GM21576 (cell line): Measurements from ENCODE around the gene RETN.

Experiments
- ATAC-seq: cut with Tn5 transposase; IDR thresholded peaks from one replicate; pipeline ENCODE4 v1.9.1; 2021; ENCODE audit warnings: mild to moderate bottlenecking, moderate library complexity; ENCODE audit not compliant: unreplicated experiment

Gene RETN

DNA sequence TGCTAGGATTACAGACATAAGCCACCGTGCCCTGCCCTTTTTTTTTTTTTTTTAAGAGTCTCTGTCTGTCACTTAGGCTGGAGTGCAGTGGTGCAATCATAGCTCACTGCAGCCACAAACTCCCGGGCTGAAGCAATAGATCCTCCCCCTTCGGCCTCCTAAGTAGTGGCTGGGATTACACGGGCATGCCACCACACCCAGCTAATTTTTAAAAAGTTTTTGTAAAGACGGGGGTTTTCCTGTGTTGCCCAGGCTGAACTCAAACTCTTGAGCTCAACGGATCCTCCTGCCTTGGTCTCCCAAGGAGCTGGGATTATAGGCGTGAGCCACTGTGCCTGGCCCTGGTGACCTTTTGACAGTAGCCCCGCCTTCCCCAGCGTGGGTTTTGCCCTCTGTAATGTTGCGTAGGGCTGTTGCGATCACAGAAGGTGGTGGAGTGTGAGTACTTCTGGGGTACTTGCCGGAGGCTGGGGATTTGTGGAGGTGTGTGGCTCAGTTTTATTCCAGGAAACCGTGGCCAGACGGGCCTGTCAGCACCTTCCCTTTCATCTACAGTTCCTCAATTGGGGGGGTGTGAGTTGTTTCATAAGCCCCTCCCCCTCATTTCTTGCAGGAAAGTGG is 11.6 kb upstream of the RETN start:
- no peak for ATAC-seq

DNA sequence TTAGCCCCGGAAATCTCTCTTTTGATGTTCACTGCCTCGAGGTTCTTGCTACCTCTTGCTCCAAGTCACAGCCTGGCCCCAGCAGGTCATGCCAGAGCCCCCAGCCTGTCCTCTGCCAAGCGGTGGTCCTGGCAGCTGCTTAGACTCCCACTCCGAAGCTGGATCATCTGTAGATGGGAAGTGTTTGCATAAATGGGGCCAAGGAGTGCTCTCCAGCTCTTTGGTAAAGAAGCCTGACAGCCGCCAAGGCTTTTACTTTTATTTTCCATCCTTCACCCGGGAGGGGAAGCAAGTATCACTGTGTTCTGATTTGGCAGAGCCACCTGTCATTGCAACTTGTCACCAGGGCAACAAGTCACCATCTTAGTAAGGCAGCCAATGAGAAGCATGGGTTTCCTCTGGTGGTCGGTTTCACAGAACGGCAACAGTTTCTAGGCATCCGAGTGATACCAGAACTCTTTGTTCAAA is 10.6 kb upstream of the RETN start:
- ATAC-seq: peak; percentile 78

DNA sequence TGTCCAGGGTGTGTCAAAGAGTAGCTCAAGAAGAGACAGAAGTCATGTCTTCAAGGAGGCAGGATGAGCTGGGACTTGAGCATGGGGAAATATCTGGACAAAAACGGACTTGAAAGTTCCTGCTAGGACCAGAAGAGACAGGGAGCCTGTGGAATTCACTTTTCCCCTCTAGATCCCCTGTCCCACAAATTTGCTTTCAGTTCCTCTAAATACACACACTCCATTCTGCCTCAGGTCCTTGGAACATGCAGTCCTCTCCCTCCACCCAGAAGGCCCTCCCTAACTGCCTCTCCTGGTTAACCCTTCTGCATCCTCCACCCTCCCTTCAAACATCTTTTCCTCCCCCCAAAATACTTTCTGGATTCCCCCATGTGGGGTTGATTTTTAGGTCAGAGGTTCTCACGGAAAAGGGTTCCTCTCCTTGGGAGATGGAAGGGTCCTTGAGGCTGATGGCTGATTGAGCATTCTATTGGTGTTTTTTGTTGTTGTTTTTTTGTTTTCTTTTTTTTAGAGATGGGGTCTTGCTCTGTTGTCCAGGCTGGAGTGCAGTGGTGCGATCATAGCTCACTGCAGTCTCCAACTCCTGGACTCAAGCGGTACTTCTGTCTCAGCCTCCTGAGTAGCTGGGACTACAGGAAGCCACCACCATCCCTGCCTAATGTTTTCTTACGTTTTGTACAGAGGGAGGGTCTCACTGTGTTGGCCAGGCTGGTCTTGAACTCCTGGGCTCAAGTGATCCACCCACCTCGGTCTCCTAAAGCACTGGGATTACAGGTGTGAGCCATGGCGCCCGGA is 6.9 kb upstream of the RETN start:
- no peak for ATAC-seq

DNA sequence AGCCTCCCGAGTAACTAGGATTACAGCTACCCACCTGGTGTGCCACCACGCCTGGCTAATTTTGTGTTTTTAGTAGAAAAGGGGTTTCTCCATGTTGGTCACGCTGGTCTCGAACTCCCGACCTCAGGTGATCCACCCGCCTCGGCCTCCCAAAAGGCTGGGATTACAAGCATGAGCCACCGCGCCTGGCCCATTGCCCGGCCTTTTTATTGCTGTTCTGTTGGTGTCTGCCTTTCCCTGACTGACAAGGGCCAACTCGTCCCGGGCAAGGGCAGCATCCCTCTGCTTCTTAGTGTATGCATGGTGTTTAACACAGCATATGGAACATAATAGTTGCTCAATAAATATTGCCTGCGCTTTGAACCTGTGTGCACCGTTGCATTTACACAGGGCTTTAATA is 6.2 kb upstream of the RETN start:
- no peak for ATAC-seq

DNA sequence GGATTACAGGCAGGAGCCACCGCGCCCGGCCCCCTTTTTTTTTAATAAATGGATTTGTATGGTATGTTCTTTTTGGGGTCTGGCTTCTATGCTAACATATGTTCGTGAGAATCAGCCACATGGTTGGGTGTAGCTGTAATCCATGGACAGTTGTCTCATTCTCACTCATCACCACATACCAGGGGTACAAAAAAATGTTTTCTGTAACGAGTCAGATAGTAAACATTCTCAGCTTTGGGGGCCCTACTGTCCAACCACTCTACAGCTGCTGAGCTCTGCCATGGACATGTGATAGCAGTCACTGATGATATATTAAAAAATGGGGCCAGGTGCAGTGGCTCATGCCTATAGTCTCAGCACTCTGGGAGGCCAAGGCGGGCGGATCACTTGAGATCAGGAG is 5.1 kb upstream of the RETN start:
- no peak for ATAC-seq

DNA sequence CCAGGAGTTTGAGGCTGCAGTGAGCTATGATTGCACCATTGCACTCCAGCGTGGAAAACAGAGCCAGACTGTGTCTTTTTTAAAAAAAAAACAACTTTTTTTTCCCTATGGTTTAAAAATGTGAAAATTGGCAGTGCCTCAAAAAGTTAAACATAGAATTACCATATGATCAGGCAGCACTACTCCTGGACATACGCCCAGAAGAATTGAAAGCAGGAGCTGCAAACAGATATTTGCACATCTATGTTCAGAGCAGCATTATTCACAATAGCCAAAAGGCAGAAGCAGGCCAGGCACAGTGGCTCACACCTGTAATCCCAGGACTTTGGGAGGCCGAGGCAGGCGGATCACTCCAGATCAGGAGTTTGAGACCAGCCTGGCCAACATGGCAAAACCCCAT is 3.8 kb upstream of the RETN start:
- no peak for ATAC-seq

DNA sequence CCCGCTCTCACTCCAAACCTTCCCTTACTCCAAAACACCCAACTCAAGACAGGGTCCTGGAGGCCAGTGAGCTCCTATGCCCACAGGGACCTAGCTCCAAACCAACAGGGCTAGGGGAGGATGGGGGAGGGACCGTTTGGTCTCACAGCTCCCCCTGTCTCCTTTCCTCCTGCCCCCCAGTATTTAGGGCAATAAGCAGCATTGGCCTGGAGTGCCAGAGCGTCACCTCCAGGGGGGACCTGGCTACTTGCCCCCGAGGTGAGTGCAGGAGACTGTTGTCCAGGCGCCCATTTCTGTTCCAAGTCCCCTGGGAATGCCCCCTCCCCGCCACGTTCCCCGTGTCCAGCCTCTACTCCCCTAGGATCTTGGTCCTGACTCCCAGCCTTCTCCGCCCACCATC is 792 bp downstream of the RETN start:
- ATAC-seq: no peak

DNA sequence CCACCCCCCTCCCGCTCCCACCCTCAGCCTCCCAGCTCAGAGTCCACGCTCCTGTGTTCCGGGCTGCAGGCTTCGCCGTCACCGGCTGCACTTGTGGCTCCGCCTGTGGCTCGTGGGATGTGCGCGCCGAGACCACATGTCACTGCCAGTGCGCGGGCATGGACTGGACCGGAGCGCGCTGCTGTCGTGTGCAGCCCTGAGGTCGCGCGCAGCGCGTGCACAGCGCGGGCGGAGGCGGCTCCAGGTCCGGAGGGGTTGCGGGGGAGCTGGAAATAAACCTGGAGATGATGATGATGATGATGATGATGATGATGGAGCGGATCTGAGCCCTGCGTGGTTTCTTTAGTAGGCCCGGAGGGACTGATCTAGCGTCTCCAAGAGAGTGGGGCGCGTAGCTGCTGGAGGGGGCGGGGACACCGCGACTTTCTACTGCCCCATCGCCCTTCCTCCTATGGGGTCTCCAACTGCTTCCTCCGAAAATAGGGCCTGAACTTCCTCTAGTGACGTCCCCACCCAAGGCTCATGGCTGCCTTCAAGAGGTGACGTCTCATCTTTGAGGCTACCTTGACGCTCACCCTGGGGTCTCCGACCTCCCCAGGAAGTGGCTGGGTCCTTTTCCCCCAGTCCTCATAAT is 1.4 kb downstream of the RETN start:
- no peak for ATAC-seq

DNA sequence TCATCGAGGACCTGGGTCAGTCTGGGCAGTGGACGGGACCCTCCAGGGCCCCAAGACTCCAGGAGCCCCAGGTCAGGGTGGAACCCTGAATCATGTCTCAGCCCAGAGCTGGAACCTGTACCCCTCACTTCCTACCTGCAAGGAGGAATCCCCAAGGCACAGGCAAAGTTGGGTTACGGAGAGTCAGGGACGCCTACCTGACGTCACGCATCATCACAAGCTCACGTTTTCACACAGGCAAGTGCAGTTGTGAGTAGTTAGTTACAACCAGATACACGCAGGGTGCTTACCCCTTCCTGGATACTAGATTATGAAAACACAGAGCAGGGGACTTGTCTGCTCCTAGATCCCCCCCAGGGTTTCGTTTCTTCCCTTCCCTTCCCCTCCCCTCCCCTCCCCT is 1.9 kb downstream of the RETN start:
- ATAC-seq: no peak

DNA sequence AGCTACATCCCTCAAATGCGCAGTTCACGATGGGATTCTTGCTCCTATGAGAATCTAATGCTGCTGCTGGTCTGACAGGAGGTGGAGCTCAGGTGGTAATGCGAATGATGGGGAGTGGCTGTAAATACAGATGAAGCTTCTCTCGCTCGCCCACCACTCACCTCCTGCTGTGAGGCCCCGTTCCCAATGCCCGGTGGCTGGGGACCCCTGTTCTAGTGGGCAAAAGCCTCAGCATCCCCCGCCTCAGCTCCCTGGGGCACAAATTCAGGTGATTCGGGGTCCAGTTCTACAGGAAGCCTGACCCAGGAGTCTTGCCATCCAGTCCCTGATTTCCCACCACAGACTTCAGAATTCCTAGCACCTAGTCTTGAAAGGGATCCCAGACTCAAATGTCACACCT is 3.7 kb downstream of the RETN start:
- no peak for ATAC-seq

DNA sequence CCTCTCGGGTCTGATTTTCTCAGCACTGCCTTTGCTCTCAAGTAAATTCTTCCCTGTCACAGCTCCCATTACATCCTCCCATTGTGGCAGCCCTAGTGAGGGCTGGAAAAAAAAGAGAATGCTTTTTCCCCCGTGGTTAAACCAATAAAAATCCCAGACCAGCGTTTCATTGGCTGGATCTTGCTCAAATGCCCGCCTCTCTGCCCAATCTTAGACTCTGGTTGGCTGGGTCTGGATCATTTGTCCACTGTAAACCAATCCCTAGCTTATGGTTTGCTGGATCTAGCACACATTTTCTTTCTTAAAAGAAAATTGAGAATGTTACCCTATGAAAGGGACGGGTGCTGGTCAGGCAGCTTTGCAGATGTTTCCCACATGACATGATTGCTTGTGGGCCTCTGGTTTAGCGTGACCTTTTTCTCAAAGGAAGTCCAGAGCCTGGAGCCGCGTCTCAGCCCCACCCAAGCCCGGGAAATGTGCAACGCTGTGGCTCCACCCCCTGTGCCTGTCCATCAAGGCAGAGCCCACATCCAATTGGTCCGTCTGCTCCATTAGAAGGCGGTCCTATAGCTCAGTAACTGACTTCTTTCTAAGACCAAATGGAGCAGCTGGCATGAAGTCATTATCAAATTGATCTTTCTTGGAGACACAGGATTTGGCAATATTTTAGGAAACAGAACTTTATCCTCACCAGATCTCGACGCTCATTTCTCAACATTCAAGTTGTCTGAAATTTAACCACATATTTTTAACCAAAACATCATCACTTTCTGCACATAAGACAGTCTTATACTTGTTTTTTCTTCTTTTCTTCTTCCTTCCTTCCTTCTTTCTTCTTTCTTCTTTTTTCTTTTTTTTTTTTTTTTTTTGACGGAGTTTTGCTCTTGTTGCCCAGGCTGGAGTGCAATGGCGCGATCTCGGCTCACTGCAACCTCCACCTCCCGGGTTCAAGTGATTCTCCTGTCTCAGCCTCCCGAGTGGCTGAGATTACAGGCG is 5.5 kb downstream of the RETN start:
- ATAC-seq: no peak

DNA sequence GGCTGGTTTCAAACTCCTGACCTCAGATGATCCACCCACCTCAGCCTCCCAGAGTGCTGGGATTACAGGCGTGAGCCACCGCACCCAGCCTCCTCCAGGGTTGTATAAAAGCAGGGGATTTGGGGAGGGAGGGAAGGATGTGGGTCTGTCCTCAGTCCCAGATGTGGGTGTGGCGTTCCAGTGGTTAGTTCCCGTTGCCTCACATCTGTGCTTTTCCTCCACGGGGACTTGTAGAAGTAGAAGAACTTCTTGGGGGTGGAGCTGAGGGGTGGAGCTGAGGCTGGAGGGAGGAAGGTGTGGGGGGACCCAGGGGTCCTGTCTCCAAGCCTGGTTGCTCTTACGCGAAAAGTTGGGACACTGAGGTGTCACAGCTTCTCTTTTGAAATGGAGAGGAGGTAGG is 7.5 kb downstream of the RETN start:
- no peak for ATAC-seq

DNA sequence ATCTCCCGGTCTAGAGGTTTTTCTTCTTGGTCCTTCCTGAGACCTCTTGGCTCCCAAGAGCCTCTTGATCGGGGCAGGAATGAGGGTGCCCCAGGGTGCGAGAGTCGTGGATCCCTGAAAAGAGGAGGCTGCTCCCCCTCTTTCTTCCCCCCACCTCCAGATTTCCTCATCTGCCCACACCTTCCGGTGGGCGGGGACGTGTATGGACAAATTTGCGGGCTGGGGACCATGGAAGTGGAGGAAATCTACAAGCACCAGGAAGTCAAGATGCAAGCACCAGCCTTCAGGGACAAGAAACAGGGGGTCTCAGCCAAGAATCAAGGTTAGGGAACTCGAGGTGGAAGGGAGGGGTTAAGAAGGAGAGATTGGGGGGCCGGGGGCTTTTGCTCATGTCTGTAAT is 8.0 kb downstream of the RETN start, which contains the start of gene MCEMP1:
Gene MCEMP1 (plus strand): TSS at position 237 of the 400 bp plus-strand sequence. CDS start 31 bp downstream, at position 268.
- no peak for ATAC-seq

DNA sequence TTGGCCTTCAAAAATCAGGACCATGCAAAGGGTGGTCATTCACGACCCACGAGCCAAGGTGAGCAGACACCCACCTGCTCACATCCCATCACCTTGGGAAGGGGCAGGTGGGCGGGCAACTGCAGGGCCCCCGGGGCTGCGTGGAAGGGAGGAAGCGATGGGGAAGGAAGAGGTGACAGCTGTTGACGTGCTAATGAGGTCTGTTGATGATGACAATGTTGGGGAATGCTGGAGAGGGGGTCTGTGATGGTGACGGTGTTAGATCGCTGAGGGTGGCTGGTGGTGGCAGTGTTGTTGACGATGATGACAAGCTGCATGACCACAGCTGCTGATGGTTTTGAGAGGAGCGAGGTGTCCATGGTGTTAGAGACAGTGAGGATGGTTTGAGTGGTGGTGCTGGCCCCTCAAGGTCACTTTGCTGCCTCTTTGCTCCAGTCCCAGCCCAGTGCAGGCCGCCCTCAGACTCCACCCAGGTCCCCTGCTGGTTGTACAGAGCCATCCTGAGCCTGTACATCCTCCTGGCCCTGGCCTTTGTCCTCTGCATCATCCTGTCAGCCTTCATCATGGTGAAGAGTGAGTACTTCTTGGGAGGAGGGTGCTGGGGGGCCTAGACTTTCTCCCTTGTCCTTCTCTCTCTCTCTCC is 8.9 kb downstream of the RETN start:
- ATAC-seq: no peak

DNA sequence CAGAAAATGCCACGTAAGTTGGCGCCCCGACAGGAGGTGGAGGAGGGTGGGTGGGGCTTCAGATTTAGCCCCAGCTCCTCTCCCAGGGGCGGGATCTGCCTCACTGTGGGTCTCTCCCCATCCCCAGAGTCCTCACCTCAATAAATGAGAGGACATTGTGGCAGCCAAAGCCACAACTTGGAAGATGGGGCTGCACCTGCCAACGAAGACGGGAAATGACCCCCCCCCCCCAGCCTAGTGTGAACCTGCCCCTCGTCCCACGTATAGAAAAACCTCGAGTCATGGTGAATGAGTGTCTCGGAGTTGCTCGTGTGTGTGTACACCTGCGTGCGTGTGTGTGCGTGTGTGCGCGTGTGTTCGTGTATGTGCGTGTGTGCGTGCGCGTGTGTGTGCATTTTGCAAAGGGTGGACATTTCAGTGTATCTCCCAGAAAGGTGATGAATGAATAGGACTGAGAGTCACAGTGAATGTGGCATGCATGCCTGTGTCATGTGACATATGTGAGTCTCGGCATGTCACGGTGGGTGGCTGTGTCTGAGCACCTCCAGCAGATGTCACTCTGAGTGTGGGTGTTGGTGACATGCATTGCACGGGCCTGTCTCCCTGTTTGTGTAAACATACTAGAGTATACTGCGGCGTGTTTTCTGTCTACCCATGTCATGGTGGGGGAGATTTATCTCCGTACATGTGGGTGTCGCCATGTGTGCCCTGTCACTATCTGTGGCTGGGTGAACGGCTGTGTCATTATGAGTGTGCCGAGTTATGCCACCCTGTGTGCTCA is 10.3 kb downstream of the RETN start:
- ATAC-seq: no peak

DNA sequence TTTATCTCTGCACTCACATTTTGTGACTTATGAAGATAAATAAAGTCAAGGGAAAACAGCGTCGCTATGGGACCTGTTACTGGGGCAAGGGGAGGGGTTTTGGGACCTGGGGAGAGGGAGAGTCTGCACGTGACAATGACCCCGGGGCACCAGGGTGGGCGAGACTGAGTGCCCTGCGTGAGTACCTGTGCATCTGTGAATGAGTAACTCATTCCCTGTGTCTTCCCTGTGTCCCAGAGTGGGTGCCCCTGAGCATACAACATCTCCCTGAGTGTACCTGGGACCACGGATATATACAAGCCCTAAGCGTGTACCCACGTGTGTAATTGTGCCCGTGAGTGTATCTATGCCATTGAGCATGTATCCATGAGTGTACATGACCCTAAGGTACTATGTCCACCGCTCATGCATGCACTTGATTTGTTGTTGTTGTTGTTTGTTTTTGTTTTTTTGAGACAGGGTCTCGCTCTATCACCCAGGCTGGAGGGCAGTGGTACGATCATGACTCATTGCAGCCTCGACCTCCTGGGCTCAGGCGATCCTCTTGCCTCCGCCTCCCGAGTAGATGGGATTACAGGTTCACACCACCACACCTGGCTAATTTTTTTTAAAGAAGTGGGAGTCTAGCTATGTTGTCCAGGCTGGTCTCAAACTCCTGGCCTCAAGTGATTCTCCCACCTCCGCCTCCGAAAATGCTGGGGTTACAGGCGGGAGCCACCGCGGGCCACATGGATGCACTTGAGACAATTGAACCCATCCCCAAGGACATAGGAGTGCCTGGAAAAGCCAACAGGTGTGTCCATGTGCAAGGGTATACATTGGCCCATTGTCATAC is 11.1 kb downstream of the RETN start:
- no peak for ATAC-seq

DNA sequence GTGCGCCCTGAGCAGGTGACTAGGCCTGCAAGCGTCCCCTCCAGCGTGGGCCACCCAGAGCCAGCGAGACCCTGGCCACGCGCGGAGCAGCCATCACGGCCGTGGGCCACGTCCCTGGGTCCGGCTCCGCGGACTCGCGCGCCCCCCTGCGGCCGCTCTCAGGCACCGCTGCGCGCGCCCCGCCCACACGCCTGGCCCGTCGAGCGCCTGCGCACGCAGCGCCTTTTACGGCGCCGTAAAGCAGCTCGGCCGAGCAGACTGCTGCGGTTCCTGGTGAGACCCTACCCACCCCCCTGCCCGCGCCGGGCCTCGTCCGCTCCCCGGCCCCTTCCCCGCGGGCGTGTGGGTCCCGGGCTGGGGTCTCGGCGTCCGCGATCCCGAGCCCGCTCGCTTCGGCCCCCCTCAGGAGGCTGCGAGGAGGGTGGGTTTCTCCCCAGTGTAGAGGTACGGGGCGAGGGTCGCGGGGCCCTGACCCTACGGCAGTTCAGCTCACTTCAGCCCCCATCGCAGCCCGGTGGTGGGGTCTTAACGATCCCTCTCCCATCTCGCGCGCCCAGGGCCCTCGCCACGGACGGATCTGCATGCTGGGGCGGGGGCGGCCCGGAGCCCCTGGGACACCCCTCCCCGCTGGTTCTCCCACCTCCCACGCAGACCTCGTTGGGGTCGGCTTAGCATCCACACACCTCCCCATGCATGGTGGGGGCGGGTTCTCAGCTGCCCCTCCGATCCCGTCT is 11.9 kb downstream of the RETN start, which contains the start of gene TRAPPC5:
Gene TRAPPC5 (plus strand): TSS at position 228 of the 734 bp plus-strand sequence. CDS start 1,421 bp downstream, outside the sequence.
- peak; percentile 48 for ATAC-seq
